Measurements from ENCODE around the gene IRF5. TPM values are rescaled to one million over a fixed set of nuclear protein-coding genes. Genes with fewer than 3 reads are reported as not detected.

The IRF5 gene
- total and polyA plus RNA-seq, 5 donors from 2014 or later: 13.5 to 24.1 (median 19.3) TPM

DNA sequence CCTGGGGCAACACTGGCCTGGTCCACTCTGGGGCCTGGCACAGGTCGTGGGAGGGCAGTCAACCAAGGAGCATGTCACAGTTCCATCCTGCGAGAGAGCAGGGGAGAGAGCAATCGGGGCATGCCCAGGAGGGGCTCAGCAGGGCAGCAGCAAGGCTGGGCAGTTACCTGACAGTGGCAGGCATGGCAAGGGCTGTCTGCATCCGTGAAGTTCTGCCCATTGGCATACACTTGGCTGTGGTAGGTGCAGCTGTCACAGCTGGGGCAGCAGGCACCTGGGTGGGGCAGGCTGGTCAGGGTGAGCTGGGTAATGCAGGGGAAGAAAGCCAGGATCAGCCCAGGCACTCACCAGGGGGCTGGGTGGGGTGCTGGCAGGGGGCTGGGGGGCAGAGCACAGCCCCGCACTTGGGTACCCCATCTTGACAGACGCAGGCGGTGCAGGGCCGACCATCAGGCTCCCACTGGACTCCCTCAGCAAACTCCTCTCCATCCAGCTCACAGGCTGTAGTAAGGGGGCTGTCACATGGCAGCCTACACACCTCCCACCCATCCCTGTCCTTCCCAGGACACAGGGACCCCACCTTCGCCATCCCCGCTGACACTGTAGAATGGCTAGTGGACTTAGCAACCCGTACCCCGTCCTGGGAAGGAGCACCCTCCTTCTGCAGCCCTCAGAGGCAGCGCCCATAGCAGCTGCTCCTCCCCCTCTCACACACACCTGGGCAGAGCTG, 45.0 kb upstream of the IRF5 start:
- peaks cover 4% of the 10 kb centered on the region for H3K4me1 ChIP-seq (ENCODE audit: control insufficient read depth, insufficient read depth, low read length, poor library complexity, severe bottlenecking)
- H3K27ac ChIP-seq (ENCODE audit: insufficient read depth, low read length, poor library complexity, severe bottlenecking): no peak overlapping the region
- no peak overlapping the region for H3K4me3 ChIP-seq (ENCODE audit: low read depth, low read length)
- H3K27ac Mint-ChIP-seq: no peak overlapping the region
- DNase-seq (no peak), ATAC-seq (ENCODE audit: low read depth in 2 of 2) (no peak)
- no peaks in the 10 kb centered on the region for H3K36me3 Mint-ChIP-seq
- H3K27me3 Mint-ChIP-seq: peaks cover 12% of the 10 kb centered on the region
- peaks cover 3% of the 10 kb centered on the region for H3K27me3 ChIP-seq (ENCODE audit: control insufficient read depth, insufficient read depth, low read length)
- H3K4me3 Mint-ChIP-seq: no peak overlapping the region
- no peaks in the 10 kb centered on the region for H3K36me3 ChIP-seq (ENCODE audit: control insufficient read depth, insufficient read depth, low read length)
- no peaks in the 10 kb centered on the region for H3K9me3 Mint-ChIP-seq
- no peaks in the 10 kb centered on the region for H3K9me3 ChIP-seq (ENCODE audit: control insufficient read depth in 2 of 2, low read length in 2 of 2)
- peaks cover 0 to 5% (median 0%) of the 10 kb centered on the region in 4 donors for H3K4me1 Mint-ChIP-seq

DNA sequence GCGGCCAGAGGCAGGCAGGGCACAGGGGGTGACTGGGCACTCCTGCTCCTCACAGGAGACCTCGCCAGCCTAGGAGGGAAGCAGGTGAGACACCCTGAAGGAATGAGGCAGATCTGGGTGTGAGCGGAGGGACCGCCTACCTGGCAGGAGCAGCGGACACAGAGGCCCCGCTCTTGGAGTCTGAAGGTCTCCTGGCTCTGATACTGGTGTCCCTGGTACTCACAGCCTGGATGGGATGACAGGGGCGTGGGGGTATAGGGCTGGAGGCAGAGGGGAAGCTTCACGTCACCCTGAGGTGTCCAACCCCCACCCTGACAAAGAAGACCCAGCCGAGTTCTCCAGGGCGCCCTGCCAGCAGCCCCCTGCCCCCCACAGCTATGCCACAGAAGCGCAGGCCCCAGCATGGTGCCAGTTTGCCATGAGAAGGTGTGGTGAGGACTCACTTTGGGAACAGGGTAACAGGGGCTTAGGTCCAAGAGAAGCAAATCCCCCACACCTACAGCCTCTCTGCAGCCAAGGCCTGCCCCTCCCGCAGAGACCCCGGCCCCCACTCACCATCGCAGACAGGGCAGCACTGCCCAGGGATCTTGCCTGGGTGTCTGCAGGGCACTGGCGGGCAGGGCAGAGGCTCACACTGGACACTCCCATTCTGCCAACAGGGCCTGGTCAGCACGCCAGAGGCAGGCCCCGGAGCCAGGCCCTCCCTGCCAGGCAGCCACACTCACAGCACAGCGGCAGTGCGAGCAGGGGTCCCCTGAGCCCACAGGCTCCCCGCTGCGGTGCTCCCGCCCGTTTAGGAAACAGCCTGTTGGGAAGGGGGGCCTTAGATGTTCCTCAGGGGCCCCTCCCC, 44.3 kb upstream of the IRF5 start:
- Histone ChIP-seq H3K4me3 (ENCODE audit: low read depth, low read length) (no peak overlapping the region), H3K4me1 (ENCODE audit: control insufficient read depth, insufficient read depth, low read length, poor library complexity, severe bottlenecking) (peaks cover 4% of the 10 kb centered on the region), H3K27me3 (ENCODE audit: control insufficient read depth, insufficient read depth, low read length) (peaks cover 3% of the 10 kb centered on the region), H3K36me3 (ENCODE audit: control insufficient read depth, insufficient read depth, low read length) (no peaks in the 10 kb centered on the region), H3K9me3 (ENCODE audit: control insufficient read depth in 2 of 2, low read length in 2 of 2) (no peaks in the 10 kb centered on the region), H3K27ac (ENCODE audit: insufficient read depth, low read length, poor library complexity, severe bottlenecking) (no peak overlapping the region)
- Mint-ChIP-seq H3K36me3 (no peaks in the 10 kb centered on the region), H3K27ac (no peak overlapping the region), H3K27me3 (peaks cover 15% of the 10 kb centered on the region), H3K9me3 (peaks cover 0 to 3% (median 0%) of the 10 kb centered on the region in 7 donors), H3K4me1 (peaks cover 0 to 5% (median 0%) of the 10 kb centered on the region in 4 donors), H3K4me3 (no peak overlapping the region)
- DNase-seq: no peak
- no peak for ATAC-seq (ENCODE audit: low read depth in 2 of 2)

DNA sequence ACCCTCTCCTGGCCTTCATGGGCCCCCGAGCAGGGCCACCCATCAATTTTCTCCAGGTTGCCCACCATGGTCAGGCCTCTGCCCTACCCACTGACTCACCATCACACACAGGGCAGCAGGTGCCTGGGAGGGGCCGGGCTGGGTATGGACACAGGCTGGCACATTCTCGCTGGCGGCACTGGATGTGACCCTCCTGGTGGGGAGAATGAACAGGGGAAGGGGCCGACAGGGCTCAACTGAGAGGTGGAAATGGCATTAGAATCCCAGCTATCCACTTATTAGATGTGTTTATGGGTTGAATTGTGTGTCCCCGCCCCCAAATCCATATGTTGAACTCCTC, 43.7 kb upstream of the IRF5 start:
- Mint-ChIP-seq H3K9me3 (peaks cover 0 to 4% (median 0%) of the 10 kb centered on the region in 7 donors), H3K27ac (no peak overlapping the region), H3K36me3 (no peaks in the 10 kb centered on the region), H3K4me1 (peaks cover 0 to 5% (median 0%) of the 10 kb centered on the region in 4 donors), H3K27me3 (peaks cover 17% of the 10 kb centered on the region), H3K4me3 (no peak overlapping the region)
- Histone ChIP-seq H3K9me3 (ENCODE audit: control insufficient read depth in 2 of 2, low read length in 2 of 2) (no peaks in the 10 kb centered on the region), H3K27me3 (ENCODE audit: control insufficient read depth, insufficient read depth, low read length) (peaks cover 3% of the 10 kb centered on the region), H3K27ac (ENCODE audit: insufficient read depth, low read length, poor library complexity, severe bottlenecking) (no peak overlapping the region), H3K4me1 (ENCODE audit: control insufficient read depth, insufficient read depth, low read length, poor library complexity, severe bottlenecking) (peaks cover 4% of the 10 kb centered on the region), H3K4me3 (ENCODE audit: low read depth, low read length) (no peak overlapping the region), H3K36me3 (ENCODE audit: control insufficient read depth, insufficient read depth, low read length) (no peaks in the 10 kb centered on the region)
- ATAC-seq (ENCODE audit: low read depth in 2 of 2): no peak
- DNase-seq: no peak

- Histone ChIP-seq H3K27me3 (ENCODE audit: control insufficient read depth, insufficient read depth, low read length) (peaks cover 6% of the 10 kb centered on the region), H3K4me1 (ENCODE audit: control insufficient read depth, insufficient read depth, low read length, poor library complexity, severe bottlenecking) (peaks cover 4% of the 10 kb centered on the region), H3K4me3 (ENCODE audit: low read depth, low read length) (no peak overlapping the region), H3K9me3 (ENCODE audit: control insufficient read depth in 2 of 2, low read length in 2 of 2) (peaks cover 6 to 7% of the 10 kb centered on the region in 2 experiments), H3K27ac (ENCODE audit: insufficient read depth, low read length, poor library complexity, severe bottlenecking) (no peak overlapping the region), H3K36me3 (ENCODE audit: control insufficient read depth, insufficient read depth, low read length) (no peaks in the 10 kb centered on the region)
- no peaks in the 10 kb centered on the region for H3K4me1 Mint-ChIP-seq
- H3K9me3 Mint-ChIP-seq: peaks cover 0 to 4% (median 0%) of the 10 kb centered on the region in 7 donors
- H3K36me3 Mint-ChIP-seq: no peaks in the 10 kb centered on the region
- no peak overlapping the region for H3K27ac Mint-ChIP-seq
- ATAC-seq (ENCODE audit: low read depth in 2 of 2): no peak
- DNase-seq: no peak
- H3K27me3 Mint-ChIP-seq: peaks cover 17% of the 10 kb centered on the region
- no peak overlapping the region for H3K4me3 Mint-ChIP-seq
Measured at GRCh38 chr7:128895320-128895719, 42.4 kb upstream of the IRF5 start.

DNA sequence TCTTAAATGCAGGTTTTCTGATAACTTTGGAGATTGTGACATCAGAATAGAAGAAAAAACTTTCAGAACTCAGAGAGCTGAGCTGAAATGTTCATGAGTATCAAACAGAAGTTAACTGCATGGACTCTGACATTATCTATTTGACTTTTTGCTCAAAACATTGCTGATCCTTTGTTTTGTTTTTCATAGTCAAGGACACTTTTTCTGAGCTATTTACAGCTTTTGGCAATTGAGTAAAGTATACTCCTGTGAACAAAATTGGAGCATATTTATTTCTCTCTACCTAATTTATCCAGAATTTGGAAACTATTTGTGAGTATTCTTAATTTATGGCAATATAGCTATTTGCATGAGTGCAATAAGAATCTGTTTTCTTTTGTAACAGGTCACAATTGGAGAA, 38.3 kb upstream of the IRF5 start:
- H3K27ac ChIP-seq (ENCODE audit: insufficient read depth, low read length, poor library complexity, severe bottlenecking): no peak overlapping the region
- Mint-ChIP-seq H3K9me3 (peaks cover 0 to 5% (median 0%) of the 10 kb centered on the region in 7 donors), H3K4me3 (no peak overlapping the region), H3K36me3 (no peaks in the 10 kb centered on the region), H3K27me3 (peaks cover 22% of the 10 kb centered on the region), H3K4me1 (no peaks in the 10 kb centered on the region), H3K27ac (no peak overlapping the region)
- H3K9me3 ChIP-seq (ENCODE audit: control insufficient read depth in 2 of 2, low read length in 2 of 2): peaks cover 6 to 7% of the 10 kb centered on the region in 2 experiments
- H3K27me3 ChIP-seq (ENCODE audit: control insufficient read depth, insufficient read depth, low read length): peaks cover 3% of the 10 kb centered on the region
- no peak for DNase-seq
- no peaks in the 10 kb centered on the region for H3K36me3 ChIP-seq (ENCODE audit: control insufficient read depth, insufficient read depth, low read length)
- no peaks in the 10 kb centered on the region for H3K4me1 ChIP-seq (ENCODE audit: control insufficient read depth, insufficient read depth, low read length, poor library complexity, severe bottlenecking)
- ATAC-seq (ENCODE audit: low read depth in 2 of 2): no peak
- H3K4me3 ChIP-seq (ENCODE audit: low read depth, low read length): no peak overlapping the region

DNA sequence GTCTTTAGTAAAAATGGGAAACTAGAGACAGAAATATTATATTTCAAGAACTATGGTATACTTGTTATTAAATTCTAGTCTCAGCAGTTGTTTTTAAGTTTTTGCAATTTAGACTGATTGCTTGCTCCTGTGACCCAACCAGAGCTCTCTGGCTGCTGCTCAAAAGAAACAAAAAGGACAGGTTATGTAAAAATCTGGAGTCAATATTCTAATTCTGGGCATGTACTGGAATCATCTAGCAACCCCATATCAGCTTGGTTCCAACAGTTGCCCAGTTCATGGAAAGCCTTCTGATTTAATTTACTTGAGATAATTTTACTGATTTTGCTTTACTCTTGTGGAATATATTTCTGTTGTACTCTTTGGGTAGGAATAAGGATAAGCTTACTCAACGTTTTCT, 37.5 kb upstream of the IRF5 start:
- Histone ChIP-seq H3K4me1 (ENCODE audit: control insufficient read depth, insufficient read depth, low read length, poor library complexity, severe bottlenecking) (no peaks in the 10 kb centered on the region), H3K9me3 (ENCODE audit: control insufficient read depth in 2 of 2, low read length in 2 of 2) (peaks cover 6 to 7% of the 10 kb centered on the region in 2 experiments), H3K27ac (ENCODE audit: insufficient read depth, low read length, poor library complexity, severe bottlenecking) (no peak overlapping the region), H3K4me3 (ENCODE audit: low read depth, low read length) (no peak overlapping the region), H3K36me3 (ENCODE audit: control insufficient read depth, insufficient read depth, low read length) (no peaks in the 10 kb centered on the region), H3K27me3 (ENCODE audit: control insufficient read depth, insufficient read depth, low read length) (peaks cover 3% of the 10 kb centered on the region)
- Mint-ChIP-seq H3K4me1 (no peaks in the 10 kb centered on the region), H3K27ac (no peak overlapping the region), H3K4me3 (no peak overlapping the region), H3K9me3 (peaks cover 0 to 5% (median 0%) of the 10 kb centered on the region in 7 donors), H3K36me3 (no peaks in the 10 kb centered on the region), H3K27me3 (peaks cover 28% of the 10 kb centered on the region)
- no peak for DNase-seq
- ATAC-seq (ENCODE audit: low read depth in 2 of 2): no peak

DNA sequence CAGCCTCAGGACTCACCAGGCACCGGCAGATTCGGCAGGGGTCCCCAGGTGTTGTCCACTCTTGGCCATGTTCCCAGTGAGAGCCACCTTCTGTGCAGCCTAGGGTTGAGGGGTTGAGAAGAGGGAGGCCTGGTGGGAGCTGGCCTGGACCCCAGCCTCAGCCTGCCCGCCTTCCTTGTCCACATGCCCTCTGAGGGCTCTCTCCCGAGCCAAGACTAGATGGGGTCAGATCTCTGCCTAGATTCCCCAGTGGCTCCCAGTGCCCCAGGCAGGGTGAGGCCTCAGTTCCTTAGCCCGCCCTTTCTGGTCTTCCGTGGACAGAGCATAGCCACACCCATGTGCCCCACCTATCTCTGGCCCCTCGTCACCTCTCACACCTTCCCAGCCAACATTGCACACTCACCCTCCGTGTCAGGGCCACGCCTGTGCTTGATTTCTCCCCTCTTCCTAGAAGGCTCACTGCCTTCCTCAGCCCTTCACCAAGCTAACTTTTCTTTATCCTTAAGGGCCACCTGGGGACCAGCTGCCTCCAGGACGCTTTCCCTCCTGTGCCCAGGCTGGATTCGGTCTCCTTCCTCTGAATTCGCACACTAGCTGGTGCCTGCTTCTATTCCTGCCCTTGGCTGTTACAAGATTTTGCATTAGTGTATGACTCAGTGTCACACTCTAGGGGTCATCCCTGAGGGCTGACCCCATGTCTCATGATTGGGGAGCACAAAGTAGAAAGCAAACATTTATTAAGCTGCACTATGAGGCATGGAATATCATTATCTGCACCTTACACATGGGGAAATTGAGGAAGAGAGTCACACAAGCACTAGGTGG, 34.8 kb upstream of the IRF5 start:
- no peaks in the 10 kb centered on the region for H3K4me1 ChIP-seq (ENCODE audit: control insufficient read depth, insufficient read depth, low read length, poor library complexity, severe bottlenecking)
- Mint-ChIP-seq H3K27ac (no peak overlapping the region), H3K4me1 (no peaks in the 10 kb centered on the region), H3K9me3 (peaks cover 0 to 5% (median 0%) of the 10 kb centered on the region in 7 donors), H3K27me3 (peaks cover 35% of the 10 kb centered on the region), H3K4me3 (no peak overlapping the region), H3K36me3 (no peaks in the 10 kb centered on the region)
- H3K27me3 ChIP-seq (ENCODE audit: control insufficient read depth, insufficient read depth, low read length): peaks cover 3% of the 10 kb centered on the region
- H3K36me3 ChIP-seq (ENCODE audit: control insufficient read depth, insufficient read depth, low read length): no peaks in the 10 kb centered on the region
- peaks cover 6 to 7% of the 10 kb centered on the region in 2 experiments for H3K9me3 ChIP-seq (ENCODE audit: control insufficient read depth in 2 of 2, low read length in 2 of 2)
- H3K27ac ChIP-seq (ENCODE audit: insufficient read depth, low read length, poor library complexity, severe bottlenecking): no peak overlapping the region
- no peak for DNase-seq
- H3K4me3 ChIP-seq (ENCODE audit: low read depth, low read length): no peak overlapping the region
- ATAC-seq (ENCODE audit: low read depth in 2 of 2): no peak

Data from CD4-positive, CD25-positive, alpha-beta regulatory T cell (primary cell).